Stimulated activated naive CD8-positive, alpha-beta T cell treated with anti-CD3 and anti-CD28 coated beads, Interleukin-15, Interleukin-2, amounts not matched to agents 100 U/mL and 50 U/mL, for 24 hours (primary cell): ENCODE results near the gene PLEKHD1.
"Not testable (repeated sequence)": the region's sequence is repeated elsewhere in the genome, so short reads cannot be mapped to it uniquely, and the experiment has no call there.

Source experiments
- ATAC-seq: fragments of 150-1000 bp; cut with Tn5 transposase; one replicate; pipeline ENCODE4 v1.10.0; 2021
- DNase-seq: peaks from one replicate; pipeline ENCODE4 v3.0.0; 2021

Gene PLEKHD1

DNA sequence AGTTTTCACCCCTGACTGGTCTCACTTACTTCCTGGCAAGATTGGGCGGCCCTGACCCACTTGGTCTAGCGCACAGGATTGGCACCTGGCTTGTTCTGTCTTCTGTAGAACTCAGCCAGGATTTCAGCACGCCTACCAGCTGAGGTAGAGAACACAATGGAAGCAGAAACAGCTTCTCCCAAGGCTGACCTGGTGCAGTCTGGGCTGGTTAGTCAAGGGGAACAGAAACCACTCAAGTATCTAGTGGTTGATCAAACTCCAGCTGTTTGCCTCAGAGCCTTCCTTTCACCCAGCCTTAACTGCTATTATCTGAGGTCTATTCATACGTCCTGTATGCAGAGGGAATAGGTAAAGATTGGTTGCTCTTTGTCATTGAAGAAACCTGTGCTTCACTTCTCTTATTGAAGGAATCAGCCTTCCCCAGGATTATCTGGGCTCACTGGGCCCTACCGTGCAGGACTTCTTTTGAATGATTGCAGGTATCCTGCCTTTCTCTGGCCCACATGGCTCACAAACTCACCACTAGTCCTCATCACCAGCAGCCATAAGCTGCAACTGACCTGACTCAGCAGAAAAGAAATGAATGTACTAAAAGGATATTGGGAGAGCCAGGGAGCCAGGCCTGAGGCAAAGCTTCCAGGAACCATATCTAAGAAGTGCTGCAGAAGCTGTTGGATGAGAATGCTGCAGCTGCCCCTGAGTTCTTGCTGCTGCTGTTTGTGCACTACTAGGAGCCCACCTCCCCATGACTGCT is 2.5 kb upstream of the PLEKHD1 start:
- DNase-seq (no peak), ATAC-seq (no peak)

DNA sequence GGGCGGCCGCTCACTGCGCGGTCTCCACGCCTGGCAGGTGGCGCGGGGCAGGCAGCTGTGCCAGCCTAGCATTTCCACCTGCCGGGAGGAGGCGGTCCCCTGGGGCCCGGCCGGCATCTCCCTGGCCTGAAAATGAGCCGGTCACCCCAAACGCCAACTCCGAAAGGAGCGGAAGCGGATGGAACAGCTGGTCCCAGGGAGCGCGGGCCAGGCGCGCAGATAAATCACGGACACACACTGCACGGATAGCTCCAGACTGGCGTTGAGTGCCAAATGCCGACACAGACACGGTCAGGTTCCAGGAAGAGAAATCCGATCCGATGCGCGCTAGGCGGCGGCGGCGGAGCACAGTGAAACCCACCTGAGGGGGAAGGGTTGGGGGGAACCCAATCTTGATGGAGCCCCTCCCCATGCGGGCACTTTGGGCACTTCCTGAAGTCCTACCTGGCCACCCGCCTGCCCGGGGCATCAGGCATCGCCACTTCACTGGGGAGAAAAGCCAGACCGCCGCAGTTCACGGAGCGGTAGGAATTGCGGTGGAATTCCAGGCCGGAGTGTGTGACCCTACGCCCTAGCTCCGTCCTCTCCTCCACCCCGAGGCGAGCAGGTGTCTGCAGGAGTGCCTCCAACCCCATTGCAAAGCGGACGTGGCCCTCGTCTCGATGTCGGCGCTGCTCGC is 624 bp upstream of the PLEKHD1 start:
- no peak for ATAC-seq
- DNase-seq = peak; percentile 5

DNA sequence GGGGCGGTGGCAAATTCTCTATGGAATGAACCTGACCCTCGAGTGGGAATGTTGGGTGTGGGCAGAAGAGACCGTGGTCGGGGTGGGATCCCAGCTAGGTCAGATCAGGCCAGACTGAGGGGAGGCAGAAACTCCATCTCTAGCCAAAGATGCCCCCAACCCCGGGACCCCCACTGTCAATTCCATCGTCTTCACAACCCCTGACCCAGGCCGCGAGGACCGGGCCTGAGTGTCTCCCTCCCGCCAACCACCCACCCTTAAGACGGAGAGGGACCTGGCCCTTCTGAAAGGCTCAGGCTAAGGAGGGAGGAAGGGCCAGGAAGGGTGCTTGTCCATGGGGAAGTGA is 760 bp downstream of the PLEKHD1 start:
- no peak for ATAC-seq
- DNase-seq = no peak

DNA sequence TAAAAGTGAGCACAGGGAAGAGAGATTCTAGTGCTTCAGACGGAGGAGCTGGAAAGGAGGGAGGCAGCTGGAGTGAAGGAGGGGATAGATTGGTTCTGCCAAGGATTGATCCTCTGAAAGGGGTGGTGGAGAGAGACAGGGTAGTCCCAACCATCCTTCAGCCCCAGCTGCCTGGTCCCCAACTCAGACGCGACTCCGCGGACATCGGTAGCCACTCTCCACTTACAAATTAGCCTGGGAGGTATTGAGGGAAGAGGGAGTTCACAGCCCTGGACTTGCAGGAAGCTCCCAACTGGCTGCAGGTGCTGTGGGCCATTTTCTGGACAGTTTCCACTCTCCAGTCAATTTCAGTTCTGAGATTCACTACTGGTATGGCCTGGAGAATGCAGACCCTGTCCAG is 1.2 kb downstream of the PLEKHD1 start:
- ATAC-seq = no peak
- DNase-seq = no peak

DNA sequence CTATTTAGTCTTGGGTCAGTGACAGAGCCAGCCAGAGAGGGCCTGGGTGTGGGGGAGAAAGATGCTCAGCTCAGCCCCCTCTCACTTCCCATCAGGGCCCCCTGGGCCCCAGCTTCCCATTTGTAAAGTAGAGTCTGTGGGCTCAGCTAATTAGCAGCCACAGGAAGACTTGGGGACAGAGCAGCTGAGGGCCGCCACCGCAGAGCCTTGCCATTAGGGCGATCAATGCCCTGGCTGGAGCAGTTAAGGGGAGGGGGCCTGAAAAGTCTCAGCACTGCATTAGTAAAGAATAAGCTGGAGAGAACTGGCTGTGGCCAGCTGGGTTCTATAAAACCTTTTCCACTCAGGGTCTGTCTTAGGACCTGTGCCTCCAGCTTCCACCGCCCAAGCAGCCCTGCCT is 2.7 kb downstream of the PLEKHD1 start:
- no peak for ATAC-seq

DNA sequence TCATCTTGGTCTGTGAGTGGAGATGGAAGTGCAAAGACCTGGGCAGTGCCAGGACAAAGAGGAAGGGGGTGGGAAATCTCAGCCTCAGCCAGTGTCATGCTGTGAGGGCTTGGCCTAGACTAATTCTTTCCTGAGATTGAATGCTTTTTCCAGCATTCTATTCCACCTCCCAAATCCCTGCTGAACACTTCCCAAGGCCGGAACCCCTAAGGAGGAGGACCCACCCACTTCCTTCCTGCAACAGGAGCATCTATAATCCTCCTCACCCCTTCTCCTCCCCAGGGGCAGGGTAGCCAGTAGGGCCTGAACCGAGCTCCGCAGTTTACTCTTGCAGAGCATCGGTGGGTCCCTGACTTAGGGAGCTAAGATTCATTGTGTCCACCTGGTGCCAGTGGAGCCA is 3.2 kb downstream of the PLEKHD1 start:
- ATAC-seq (no peak), DNase-seq (no peak)

More for the DNA sequence above, 2.7 kb downstream of the PLEKHD1 start:
- DNase-seq = no peak

DNA sequence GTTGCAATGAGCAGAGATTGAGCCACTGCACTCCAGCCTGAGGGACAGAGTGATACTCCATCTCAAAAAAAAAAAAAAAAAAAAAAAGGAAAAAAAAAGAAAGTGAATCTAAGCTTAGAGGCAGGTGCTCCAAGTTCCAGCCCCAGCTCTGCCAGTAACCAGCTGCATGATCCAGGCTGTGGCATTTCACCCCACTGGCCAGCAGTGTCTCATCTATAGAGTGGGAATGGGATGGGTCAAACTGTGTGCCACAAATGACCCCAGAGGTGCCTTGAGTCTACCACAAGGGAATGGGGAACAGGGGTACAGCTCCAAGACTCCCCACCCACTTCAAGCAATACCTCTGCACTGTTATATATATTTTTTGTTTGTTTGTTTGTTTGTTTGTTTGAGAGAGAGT is 5.0 kb downstream of the PLEKHD1 start:
- DNase-seq (no peak), ATAC-seq (no peak)

DNA sequence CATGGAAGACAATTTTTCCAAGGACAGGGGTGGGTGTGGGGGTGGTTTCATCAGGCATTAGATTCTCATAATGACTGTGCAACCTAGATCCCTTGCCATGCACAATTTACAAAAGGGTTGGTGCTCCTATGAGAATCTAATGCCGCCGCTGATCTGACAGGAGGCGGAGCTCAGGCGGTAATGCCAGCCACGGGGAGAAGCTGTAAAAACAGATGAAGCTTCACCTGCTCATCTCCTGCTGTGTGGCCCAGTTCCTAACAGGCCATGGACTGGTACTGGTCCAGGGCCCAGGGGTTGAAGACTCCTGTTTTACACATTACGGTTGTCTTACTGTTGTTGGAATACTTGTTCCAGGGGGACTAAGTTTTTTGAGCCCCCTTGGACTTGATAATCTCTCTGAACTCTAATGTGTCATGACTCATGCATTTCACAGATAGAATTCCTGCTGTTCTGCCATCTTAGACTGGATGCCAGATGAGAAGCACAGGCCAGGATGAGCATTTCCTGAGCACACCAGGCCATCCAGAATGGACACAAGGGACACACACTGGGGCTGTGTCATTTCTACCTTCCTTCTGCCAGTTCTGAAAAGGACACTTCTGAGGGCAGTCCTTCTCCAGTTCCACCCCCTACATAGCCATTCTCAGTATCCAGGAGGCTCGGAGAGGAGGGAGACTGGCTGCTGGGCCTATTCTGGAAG is 5.8 kb downstream of the PLEKHD1 start:
- no peak for ATAC-seq
- no peak for DNase-seq

DNA sequence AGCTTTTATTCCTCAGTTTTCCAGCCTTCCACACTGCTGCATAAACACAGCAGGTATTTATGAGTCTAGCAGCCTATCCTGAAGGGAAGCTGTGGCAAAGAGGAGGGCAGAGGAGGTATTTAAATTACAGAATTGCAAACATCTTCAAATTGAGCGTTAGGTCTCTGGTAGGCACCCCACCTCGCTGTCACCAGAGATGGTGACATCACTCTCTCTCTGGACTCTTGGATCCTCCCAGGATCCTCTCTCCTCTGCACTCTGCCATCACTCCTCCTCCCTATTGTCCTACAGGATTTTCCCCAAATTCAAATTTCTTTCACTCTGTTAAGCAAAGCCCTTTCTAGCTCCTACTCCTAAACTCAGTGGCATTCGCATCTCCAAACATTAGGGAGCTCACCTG is 6.7 kb downstream of the PLEKHD1 start:
- no peak for ATAC-seq
- DNase-seq = no peak

DNA sequence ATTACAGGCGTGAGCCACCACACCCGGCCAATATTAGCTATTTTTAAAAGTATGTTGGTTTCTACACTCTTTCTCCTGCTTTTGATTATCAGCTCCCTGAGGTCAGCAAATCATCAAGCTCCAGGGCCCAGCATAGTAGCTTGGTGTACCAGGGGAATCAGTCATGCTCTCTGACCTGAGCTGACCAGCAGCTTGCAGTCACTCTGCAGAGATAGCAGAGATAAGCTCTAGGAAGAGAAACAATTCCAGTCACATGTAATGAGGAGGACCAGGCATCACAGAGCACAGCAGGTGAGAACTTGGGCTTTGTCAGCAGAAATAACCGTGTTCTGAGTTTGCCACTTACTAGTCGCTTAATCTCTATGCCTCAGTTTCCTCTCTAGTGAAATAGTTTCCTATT is 8.5 kb downstream of the PLEKHD1 start:
- DNase-seq = no peak
- no peak for ATAC-seq

DNA sequence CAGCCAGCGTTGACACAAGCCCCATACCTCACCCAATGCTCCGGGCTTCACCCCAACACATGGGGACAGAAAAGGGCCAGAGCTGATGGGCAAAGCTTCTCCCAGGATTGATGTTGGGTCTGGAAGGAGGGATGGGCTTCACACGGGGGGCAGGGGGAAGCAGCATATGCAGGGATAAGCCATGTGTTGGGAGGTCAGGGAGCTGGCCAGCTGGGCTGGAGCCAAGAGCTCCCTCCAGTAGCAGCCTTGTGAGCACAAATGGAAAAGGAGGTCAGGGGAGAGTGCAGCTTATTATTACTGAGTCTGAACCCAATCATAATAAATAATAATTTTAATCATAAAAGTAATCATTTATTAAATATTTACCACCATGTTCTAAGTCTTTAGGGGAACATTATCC is 9.3 kb downstream of the PLEKHD1 start:
- DNase-seq (no peak), ATAC-seq (no peak)

DNA sequence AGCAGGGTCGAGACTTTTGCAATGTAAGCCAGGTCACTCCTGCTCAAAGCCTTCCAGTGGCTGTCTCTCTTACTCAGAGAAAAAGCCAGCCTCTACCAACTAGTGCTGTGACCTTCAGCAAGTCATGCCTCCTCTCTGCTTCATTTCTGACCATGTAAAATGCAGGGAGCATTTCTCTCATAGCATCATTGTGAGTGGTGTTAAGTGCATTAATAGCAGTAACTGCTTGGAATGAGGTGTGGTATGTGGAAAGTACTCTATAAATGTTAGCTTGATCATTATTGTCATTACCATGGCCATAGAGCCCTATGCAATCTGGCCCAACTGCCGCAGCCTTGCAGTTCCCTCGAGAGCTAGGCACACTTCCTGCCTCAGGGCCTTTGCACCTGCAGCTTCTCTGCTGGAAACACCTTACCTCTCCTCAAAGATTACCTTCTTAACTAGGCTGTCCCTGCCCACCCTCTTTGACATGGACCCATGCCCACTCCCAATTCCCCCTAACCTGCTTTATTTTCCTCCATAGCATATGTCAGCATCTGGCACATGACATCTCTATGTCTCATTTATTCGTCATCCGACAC is 10.9 kb downstream of the PLEKHD1 start:
- ATAC-seq = no peak
- DNase-seq = no peak

DNA sequence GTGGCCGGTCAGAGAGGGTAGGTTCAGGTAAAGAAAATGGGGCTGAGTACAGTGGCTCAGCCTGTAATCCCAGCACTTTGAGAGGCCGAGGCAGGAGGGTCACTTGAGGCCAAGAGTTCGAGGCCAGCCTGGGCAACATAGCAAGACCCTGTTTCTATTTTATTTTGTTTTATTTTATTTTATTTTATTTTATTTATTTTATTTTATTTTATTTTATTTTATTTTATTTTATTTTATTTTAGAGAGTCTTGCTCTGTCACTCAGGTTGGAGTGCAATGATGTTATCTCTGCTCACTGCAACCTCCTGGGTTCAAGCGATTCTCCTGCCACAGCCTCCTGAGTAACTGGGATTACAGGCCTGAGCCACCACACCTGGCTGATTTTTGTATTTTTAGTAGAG is 13.3 kb downstream of the PLEKHD1 start:
- ATAC-seq, DNase-seq: not testable (repeated sequence)

DNA sequence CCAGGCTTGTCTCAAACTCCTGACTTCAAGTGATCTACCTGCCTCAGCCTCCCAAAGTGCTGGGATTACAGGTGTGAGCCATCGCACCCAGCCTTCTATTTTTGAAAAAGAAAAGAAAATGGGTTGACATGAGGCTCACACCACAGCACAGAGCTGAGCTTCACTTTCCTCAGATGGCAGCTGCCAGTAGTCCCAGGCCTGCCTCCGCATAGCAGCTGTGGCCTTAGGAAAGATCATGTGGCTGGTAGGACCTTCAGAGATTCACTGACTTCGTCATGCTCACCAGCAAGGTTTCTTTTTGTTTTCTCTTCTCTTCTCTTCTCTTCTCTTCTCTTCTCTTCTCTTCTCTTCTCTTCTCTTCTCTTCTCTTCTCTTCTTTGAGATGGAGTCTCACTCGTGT is 13.8 kb downstream of the PLEKHD1 start:
- not testable (repeated sequence) for DNase-seq, ATAC-seq

DNA sequence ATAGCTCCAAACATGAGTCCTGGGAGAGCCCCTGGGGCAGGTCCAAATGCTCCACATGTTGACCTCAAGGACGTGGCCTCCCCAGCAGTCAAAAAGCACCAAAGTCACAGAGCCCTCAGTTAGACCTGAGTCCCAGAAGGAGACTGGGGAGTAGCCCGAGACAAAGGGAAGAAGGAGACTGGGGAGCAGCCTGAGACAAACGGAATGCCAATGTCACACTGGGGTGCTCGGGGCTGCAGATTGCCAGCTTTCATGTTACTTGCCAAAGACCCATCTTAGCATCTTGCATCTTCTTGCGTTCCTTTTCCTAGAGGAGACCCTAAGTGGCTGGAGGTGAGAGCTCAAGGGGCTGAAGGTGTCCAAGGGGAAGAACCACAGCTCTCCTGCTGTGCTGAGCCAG is 14.9 kb downstream of the PLEKHD1 start:
- ATAC-seq (no peak), DNase-seq (no peak)

DNA sequence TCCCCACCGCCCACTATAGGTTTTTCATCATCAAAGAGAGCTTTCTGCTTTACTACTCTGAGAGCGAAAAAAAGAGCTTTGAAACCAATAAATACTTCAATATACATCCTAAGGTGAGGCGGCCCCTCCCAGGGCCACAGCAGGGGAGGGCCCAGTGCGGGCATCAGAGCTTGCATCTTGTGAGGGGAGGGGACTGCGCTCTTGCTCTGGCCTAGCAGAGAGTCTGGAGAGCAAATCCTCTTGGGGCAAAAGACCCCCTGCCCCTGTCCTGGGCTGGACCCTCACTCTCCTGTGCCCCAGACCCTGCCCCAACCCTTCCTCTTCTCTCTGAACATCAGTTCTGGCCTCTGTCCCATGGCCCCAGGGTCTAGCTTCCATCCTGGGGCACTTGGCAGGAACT is 15.6 kb downstream of the PLEKHD1 start:
- no peak for DNase-seq
- ATAC-seq = no peak

DNA sequence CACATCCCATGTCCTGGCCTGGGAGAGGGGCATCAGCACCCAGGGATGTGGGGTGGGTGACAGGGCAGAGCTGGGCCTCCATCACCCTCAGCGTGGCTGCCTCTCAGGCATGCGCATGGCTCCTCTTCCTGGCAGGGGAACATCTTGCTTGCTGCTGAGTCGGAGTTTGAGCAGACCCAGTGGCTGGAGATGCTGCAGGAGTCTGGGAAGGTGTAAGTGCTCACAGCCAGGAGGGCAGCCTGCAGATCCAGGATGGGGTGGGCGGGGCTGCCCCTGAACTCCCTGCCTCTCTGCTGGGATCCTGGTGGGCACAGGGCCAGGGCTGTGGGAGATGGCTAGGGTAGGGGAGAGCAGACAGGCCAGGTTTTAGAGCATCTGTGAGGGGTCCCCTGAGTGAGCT is 16.2 kb downstream of the PLEKHD1 start:
- no peak for DNase-seq

DNA sequence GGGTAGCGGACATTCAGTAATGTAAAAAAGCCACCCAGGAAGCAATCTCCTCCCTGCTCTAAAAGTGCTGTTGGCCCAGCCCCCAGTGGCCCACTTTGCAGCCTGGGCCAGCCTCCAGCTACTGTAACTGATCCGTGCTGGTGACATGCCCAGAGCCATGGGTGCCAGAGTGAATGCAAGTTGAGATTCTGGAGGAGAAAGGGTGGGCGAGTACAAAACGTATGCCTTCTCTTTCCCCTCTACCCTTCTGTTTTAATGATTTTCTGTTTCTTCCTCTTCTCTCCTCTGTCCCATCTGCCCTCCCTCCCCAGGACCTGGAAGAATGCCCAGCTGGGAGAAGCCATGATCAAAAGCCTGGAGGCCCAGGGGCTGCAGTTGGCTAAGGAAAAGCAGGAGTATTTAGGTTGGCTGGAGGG is 16.9 kb downstream of the PLEKHD1 start:
- DNase-seq (no peak), ATAC-seq (no peak)

More for the DNA sequence above, 16.2 kb downstream of the PLEKHD1 start:
- no peak for ATAC-seq

DNA sequence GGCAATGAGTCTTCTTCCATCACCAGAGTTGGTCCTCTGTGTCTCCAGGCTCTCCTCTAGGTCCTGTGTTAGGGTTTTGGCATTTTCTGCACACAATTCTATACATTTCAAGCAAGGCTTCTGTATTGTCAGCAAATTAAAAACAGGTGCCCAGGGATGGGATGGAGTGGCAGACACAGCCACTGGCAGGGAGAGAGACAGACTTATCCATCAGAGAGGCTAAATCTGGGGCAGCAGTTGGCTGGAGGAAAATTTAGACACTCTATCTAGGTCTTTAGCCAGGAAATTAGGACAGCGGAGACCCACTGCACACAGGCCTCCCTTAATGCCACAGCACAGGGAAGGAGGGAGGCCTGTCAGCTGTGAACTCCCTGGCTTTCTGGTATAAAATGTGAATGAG is 20.2 kb downstream of the PLEKHD1 start:
- no peak for DNase-seq
- ATAC-seq = no peak

DNA sequence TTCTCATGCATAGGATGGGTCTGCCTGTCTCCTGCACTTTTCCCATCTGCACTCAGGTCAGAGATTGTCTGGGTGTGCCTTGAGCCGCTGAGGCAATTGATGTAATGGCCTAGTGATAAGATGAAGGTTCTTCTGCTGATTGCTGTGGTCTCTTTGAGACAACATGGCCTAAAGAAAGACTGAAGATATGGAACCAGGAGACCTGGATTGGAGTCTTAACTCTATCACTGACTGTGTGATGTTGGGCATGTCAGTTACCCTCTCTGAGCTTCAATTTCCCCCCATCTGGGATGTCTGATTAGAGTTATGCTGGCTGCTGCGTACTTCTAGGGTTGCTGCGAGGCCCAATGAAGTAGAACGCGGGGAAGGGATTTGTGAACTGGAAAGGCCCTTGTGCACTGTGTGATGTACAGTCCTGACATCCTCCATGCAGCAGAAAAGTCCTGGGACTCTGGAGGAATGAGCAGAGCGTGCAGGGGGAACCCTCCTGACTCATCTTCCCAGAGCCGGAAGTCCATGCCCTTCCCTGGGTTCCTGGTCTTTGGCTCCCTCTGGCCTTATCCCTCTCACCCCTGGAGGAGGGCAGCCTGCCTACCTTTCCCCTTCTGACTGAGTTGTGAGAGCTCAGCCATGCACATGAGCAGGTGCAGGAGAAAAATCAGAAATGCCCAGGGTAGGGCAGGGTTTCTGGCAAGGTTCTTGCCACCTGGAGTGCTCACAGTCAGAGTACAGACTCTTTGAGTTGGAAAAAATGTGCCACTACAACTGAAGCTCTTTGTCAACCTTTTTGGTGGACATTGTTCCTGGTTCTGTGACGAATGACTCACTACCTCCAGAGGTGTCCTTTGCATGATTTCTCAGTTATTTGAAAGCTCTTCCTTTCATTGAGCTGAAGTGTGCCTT is 21.1 kb downstream of the PLEKHD1 start:
- no peak for ATAC-seq
- no peak for DNase-seq

DNA sequence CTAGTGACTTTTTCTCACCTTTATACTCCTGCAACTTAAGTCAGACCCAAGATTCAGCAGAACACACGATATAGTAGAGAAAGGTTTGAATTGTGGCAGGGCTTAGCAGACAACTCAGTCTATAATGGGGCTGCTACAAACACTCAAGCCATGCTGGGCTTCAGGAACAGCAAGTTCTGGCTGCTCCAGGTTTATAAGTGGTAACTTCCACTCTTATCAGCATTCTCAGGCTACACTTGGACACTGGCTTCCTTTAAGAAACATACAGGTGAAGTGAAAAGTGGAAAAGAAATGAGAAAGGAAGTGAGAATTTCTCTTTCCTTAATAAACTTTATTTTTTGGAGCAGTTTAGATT is 21.7 kb downstream of the PLEKHD1 start:
- ATAC-seq (no peak), DNase-seq (no peak)
